Testis (tissue), 2 donors: Measurements from ENCODE around the gene MGAT4C.

Source experiments
- CTCF ChIP-seq, 3 experiments: fragments of 450-650 bp in 2 of 3; fragments of 200-600 bp in 1 of 3; sonication (generic) in 1 of 3; IDR thresholded peaks; one replicate each; pipeline ENCODE4 v1.5.1; 2016 to 2019; ENCODE audit warnings: antibody characterized with exemption in 3 of 3, mild to moderate bottlenecking in 2 of 3, moderate library complexity in 1 of 3
- POLR2A ChIP-seq: fragments of 450-650 bp; IDR thresholded peaks from one replicate; pipeline ENCODE4 v1.6.1; 2017; ENCODE audit warnings: antibody characterized with exemption, mild to moderate bottlenecking, moderate library complexity

DNA sequence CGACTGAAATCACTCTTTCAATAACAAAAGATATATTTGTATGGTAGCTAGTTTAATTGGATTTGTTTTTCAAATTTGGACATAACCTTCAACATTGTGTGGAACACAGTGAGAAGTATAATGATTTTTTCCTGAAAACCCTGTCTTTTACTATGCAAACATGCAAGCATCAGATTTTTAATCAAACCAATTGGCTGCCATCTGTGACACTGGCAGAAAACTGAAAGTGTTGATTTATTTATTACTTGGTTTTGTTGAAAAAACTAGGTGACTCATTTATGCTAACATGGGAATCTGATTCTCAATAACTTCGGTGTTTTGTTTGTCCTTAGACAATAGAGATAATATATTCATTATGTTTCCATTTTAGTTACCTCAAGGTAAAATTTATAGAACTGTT lies 300.1 kb downstream of the MGAT4C start:
- TF ChIP-seq CTCF (IDR thresholded peaks at IDR 0.05) (no peak), POLR2A (no peak)
